ENCODE data around the gene STOM.

Gene STOM

GRCh38 chr9:121298016-121298538 lies 72.0 kb downstream of the STOM start:
- H3K4me3 ChIP-seq (ENCODE audit: low read depth, low read length): no peak overlapping the region

GRCh38 chr9:121297389-121297788 lies 72.7 kb downstream of the STOM start:
- no peak for TF ChIP-seq CTCF (IDR thresholded peaks at IDR 0.05; ENCODE audit: control insufficient read depth, extremely low read depth, insufficient read depth)
- no peak for DNase-seq (ENCODE audit: low read depth)
- no peak overlapping the region for H3K4me3 ChIP-seq (ENCODE audit: low read depth, low read length)

More at GRCh38 chr9:121298016-121298538, 72.0 kb downstream of the STOM start:
- TF ChIP-seq CTCF (IDR thresholded peaks at IDR 0.05; ENCODE audit: control insufficient read depth, extremely low read depth, insufficient read depth): no peak
- no peak for DNase-seq (ENCODE audit: low read depth)

- no peak for DNase-seq (ENCODE audit: low read depth)
- no peak overlapping the region for H3K4me3 ChIP-seq (ENCODE audit: low read depth, low read length)
- no peak for TF ChIP-seq CTCF (IDR thresholded peaks at IDR 0.05; ENCODE audit: control insufficient read depth, extremely low read depth, insufficient read depth)
These were observed 73.6 kb downstream of the STOM start for GRCh38 chr9:121296213-121297127.

GRCh38 chr9:121295662-121296191 lies 74.3 kb downstream of the STOM start:
- no peak for TF ChIP-seq CTCF (IDR thresholded peaks at IDR 0.05; ENCODE audit: control insufficient read depth, extremely low read depth, insufficient read depth)
- no peak for DNase-seq (ENCODE audit: low read depth)
- no peak overlapping the region for H3K4me3 ChIP-seq (ENCODE audit: low read depth, low read length)

- H3K4me3 ChIP-seq (ENCODE audit: low read depth, low read length): no peak overlapping the region
- no peak for TF ChIP-seq CTCF (IDR thresholded peaks at IDR 0.05; ENCODE audit: control insufficient read depth, extremely low read depth, insufficient read depth)
- DNase-seq (ENCODE audit: low read depth): no peak
These were observed 75.0 kb downstream of the STOM start for GRCh38 chr9:121294866-121295661.

GRCh38 chr9:121294151-121294743 lies 75.8 kb downstream of the STOM start:
- TF ChIP-seq CTCF (IDR thresholded peaks at IDR 0.05; ENCODE audit: control insufficient read depth, extremely low read depth, insufficient read depth): no peak
- no peak for DNase-seq (ENCODE audit: low read depth)
- H3K4me3 ChIP-seq (ENCODE audit: low read depth, low read length): no peak overlapping the region

Measured in LNCaP clone FGC (cell line).